A673 (cell line): ENCODE measurements around the gene GADD45GIP1.

Source experiments
- CTCF ChIP-seq: fragments of 300-800, 200-600 bp; sonication (generic); conservative IDR thresholded peaks from 2 replicates; pipeline ENCODE4 v1.5.1; 2017; ENCODE audit warnings: low read depth, mild to moderate bottlenecking, antibody characterized with exemption, low read length, moderate library complexity, mixed read lengths
- EZH2 ChIP-seq: fragments of 200-600 bp; sonication (generic); IDR thresholded peaks from 2 replicates; pipeline ENCODE4 v1.6.1; 2017; ENCODE audit warnings: borderline replicate concordance, low read depth, mild to moderate bottlenecking, mixed read lengths, antibody characterized with exemption, low read length; ENCODE audit not compliant: poor library complexity, severe bottlenecking

- TF ChIP-seq CTCF (no peak), EZH2 (no peak)
Measured at GRCh38 chr19:12984683-12985048, 27.6 kb upstream of the GADD45GIP1 start.
